Measurements from ENCODE around the gene ADAP2. TPM values are rescaled to one million over a fixed set of nuclear protein-coding genes. Genes with fewer than 3 reads are reported as not detected.
"Not testable (repeated sequence)": the region's sequence is repeated elsewhere in the genome, so short reads cannot be mapped to it uniquely, and the experiment has no call there.

The ADAP2 gene
- total RNA-seq, 1 donor from 2014 or later: 0.62 TPM

- H3K4me1 Mint-ChIP-seq (ENCODE audit: unreplicated experiment): peaks cover 8% of the 10 kb centered on the region
- TF ChIP-seq CTCF (IDR thresholded peaks at IDR 0.05): no peak
- no peak for DNase-seq (ENCODE audit: extremely low spot score, unreplicated experiment)
- peaks cover 1% of the 10 kb centered on the region for H3K36me3 Mint-ChIP-seq (ENCODE audit: unreplicated experiment)
- H3K27ac Mint-ChIP-seq (ENCODE audit: unreplicated experiment): no peak overlapping the region
- no peaks in the 10 kb centered on the region for H3K9me3 Mint-ChIP-seq (ENCODE audit: unreplicated experiment)
- peaks cover 25% of the 10 kb centered on the region for H3K27me3 Mint-ChIP-seq (ENCODE audit: unreplicated experiment)
- H3K4me3 Mint-ChIP-seq (ENCODE audit: unreplicated experiment): no peak overlapping the region
Measured at GRCh38 chr17:30926516-30926915, 4.8 kb downstream of the ADAP2 start.

- no peak for DNase-seq (ENCODE audit: extremely low spot score, unreplicated experiment)
- TF ChIP-seq CTCF (IDR thresholded peaks at IDR 0.05): no peak
- peaks cover 2% of the 10 kb centered on the region for H3K4me1 Mint-ChIP-seq (ENCODE audit: unreplicated experiment)
- H3K27ac Mint-ChIP-seq (ENCODE audit: unreplicated experiment): no peak overlapping the region
- no peak overlapping the region for H3K4me3 Mint-ChIP-seq (ENCODE audit: unreplicated experiment)
- H3K27me3 Mint-ChIP-seq (ENCODE audit: unreplicated experiment): peaks cover 21% of the 10 kb centered on the region
- no peaks in the 10 kb centered on the region for H3K9me3 Mint-ChIP-seq (ENCODE audit: unreplicated experiment)
- H3K36me3 Mint-ChIP-seq (ENCODE audit: unreplicated experiment): peaks cover 1% of the 10 kb centered on the region
Measured at GRCh38 chr17:30927756-30928155, 6.0 kb downstream of the ADAP2 start.

GRCh38 chr17:30928584-30928983 is 6.8 kb downstream of the ADAP2 start:
- Mint-ChIP-seq H3K36me3 (ENCODE audit: unreplicated experiment) (no peaks in the 10 kb centered on the region), H3K27me3 (ENCODE audit: unreplicated experiment) (peaks cover 17% of the 10 kb centered on the region), H3K27ac (ENCODE audit: unreplicated experiment) (no peak overlapping the region), H3K9me3 (ENCODE audit: unreplicated experiment) (no peaks in the 10 kb centered on the region), H3K4me3 (ENCODE audit: unreplicated experiment) (no peak overlapping the region), H3K4me1 (ENCODE audit: unreplicated experiment) (no peaks in the 10 kb centered on the region)
- TF ChIP-seq CTCF (IDR thresholded peaks at IDR 0.05): no peak
- no peak for DNase-seq (ENCODE audit: extremely low spot score, unreplicated experiment)

GRCh38 chr17:30929081-30929633 is 7.4 kb downstream of the ADAP2 start:
- H3K4me1 Mint-ChIP-seq (ENCODE audit: unreplicated experiment): no peaks in the 10 kb centered on the region
- H3K27ac Mint-ChIP-seq (ENCODE audit: unreplicated experiment): no peak overlapping the region
- no peak for DNase-seq (ENCODE audit: extremely low spot score, unreplicated experiment)
- no peak overlapping the region for H3K4me3 Mint-ChIP-seq (ENCODE audit: unreplicated experiment)
- H3K36me3 Mint-ChIP-seq (ENCODE audit: unreplicated experiment): no peaks in the 10 kb centered on the region
- no peak for TF ChIP-seq CTCF (IDR thresholded peaks at IDR 0.05)
- peaks cover 12% of the 10 kb centered on the region for H3K27me3 Mint-ChIP-seq (ENCODE audit: unreplicated experiment)
- H3K9me3 Mint-ChIP-seq (ENCODE audit: unreplicated experiment): no peaks in the 10 kb centered on the region

- H3K36me3 Mint-ChIP-seq (ENCODE audit: unreplicated experiment); DNase-seq (ENCODE audit: extremely low spot score, unreplicated experiment): not testable (repeated sequence)
Measured at GRCh38 chr17:30929861-30930260, 8.1 kb downstream of the ADAP2 start.

GRCh38 chr17:30930495-30930894 is 8.8 kb downstream of the ADAP2 start:
- H3K36me3 Mint-ChIP-seq (ENCODE audit: unreplicated experiment): no peaks in the 10 kb centered on the region
- peaks cover 5% of the 10 kb centered on the region for H3K27me3 Mint-ChIP-seq (ENCODE audit: unreplicated experiment)
- no peak overlapping the region for H3K4me3 Mint-ChIP-seq (ENCODE audit: unreplicated experiment)
- H3K27ac Mint-ChIP-seq (ENCODE audit: unreplicated experiment): no peak overlapping the region
- no peaks in the 10 kb centered on the region for H3K9me3 Mint-ChIP-seq (ENCODE audit: unreplicated experiment)
- no peak for DNase-seq (ENCODE audit: extremely low spot score, unreplicated experiment)
- no peak for TF ChIP-seq CTCF (IDR thresholded peaks at IDR 0.05)
- no peaks in the 10 kb centered on the region for H3K4me1 Mint-ChIP-seq (ENCODE audit: unreplicated experiment)

More at GRCh38 chr17:30929861-30930260, 8.1 kb downstream of the ADAP2 start:
- H3K9me3 Mint-ChIP-seq (ENCODE audit: unreplicated experiment); H3K4me1 Mint-ChIP-seq (ENCODE audit: unreplicated experiment); H3K27me3 Mint-ChIP-seq (ENCODE audit: unreplicated experiment); H3K27ac Mint-ChIP-seq (ENCODE audit: unreplicated experiment); H3K4me3 Mint-ChIP-seq (ENCODE audit: unreplicated experiment): not testable (repeated sequence)

GRCh38 chr17:30931582-30931981 is 9.8 kb downstream of the ADAP2 start:
- not testable (repeated sequence) for H3K27me3 Mint-ChIP-seq (ENCODE audit: unreplicated experiment); H3K9me3 Mint-ChIP-seq (ENCODE audit: unreplicated experiment); H3K36me3 Mint-ChIP-seq (ENCODE audit: unreplicated experiment); H3K4me3 Mint-ChIP-seq (ENCODE audit: unreplicated experiment); DNase-seq (ENCODE audit: extremely low spot score, unreplicated experiment); H3K4me1 Mint-ChIP-seq (ENCODE audit: unreplicated experiment); H3K27ac Mint-ChIP-seq (ENCODE audit: unreplicated experiment)

Data from osteocyte (in vitro differentiated cells).